NCI-H2107 (cell line): Measurements from ENCODE around the gene ARRDC1.

ENCODE experiments used
- DNase-seq: peaks from one replicate; lab custom pipeline; 2025; lab: John Stamatoyannopoulos, UW

The ARRDC1 gene

DNA sequence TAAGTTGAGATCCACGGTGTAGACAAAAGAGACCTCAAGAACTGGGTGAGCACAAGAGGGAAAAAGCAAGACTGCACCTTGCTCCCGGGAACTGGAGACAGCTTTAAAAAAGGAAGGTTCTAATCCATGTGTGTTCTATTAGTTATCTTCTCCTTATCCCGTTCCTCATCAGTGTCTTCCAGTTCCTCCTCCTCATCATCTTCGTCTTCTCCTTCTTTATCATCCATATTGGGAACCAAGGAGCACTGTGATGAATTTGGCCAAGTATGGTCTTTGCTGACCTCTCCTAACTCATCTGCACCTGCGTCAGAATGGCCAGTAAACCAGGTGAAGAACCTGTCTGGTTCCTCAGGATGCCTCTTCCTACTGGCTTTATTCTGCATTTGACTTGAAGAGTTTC lies 35.4 kb downstream of the ARRDC1 start:
- DNase-seq, result no peak

DNA sequence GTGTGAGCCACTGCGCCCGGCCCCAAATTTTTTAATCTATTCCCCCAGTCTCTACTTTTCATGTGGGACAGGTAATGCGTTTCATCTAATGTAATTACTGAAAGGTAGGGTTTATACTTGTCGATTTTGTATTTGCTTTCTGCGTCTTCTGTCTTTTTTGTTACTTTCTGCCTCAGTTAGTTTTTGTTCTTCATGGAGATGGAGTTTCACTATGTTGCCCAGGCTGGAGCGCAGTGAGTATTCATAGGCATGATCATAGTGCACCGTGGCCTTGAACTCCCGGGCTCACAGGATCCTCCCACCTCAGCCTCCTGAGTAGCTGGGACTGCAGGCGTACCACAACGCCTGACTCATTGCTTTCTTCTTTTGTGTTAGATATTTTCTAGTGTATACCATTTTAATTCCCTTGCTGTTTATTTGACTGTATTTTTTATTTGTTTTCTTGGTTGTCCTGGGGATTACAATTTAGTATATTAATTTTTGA lies 36.7 kb downstream of the ARRDC1 start:
- no peak for DNase-seq

DNA sequence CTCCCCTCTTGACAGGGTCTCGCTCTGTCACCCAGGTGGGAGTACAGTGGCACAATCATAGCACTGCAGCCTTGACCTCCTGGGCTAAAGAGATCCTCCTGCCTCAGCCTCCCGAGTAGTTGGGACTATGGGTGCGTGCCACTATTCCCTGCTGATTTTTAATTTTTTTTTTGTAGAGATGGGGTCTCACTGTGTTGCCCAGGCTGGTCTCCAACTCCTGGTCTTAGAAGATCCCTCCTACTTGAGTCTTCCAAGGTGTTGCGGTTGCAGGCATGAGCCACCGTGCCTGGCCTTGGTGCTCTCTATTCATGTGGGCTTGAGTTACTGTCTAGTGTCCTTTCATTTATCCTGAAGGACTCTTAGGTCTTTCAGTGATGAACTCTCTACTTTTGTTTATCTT lies 37.4 kb downstream of the ARRDC1 start:
- no peak for DNase-seq

DNA sequence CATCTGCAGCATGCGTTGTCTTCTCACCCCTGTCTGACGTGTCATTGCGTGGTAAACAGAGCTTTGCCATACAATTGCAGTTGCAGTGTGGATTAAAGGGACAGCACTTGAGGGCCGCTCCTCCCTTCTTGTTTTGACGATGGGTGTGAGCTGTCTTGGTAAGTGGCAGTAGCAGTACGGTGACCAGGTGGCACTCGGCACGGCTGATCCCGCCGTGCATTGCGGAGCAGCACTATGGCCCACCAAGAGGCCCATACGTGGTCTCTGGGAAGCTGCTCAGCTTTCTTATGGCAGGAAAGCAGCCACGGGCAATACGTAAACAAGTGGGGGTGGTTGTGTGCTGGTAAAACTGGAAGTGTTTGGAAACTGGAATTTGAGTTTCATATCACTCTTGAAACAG lies 38.4 kb downstream of the ARRDC1 start:
- DNase-seq, result no peak

DNA sequence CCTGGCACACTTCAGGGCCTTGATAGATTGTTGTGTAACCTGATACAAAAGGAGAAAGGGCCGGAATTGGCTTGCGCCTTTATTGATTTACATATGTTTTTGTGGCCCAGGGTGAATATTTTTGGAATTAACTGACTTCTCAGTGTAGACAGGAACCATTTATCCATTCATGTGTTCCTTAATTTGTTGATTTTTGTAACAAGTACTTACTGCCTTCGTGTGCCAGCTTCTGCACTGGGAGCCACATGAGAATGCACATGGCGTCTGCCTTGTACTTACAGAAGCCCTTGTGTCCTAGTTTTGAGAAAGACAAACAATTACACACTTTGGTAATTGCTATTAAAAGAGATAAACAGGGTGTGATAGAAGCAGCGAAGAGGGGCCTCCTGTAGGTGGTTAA lies 39.7 kb downstream of the ARRDC1 start:
- DNase-seq, result no peak

DNA sequence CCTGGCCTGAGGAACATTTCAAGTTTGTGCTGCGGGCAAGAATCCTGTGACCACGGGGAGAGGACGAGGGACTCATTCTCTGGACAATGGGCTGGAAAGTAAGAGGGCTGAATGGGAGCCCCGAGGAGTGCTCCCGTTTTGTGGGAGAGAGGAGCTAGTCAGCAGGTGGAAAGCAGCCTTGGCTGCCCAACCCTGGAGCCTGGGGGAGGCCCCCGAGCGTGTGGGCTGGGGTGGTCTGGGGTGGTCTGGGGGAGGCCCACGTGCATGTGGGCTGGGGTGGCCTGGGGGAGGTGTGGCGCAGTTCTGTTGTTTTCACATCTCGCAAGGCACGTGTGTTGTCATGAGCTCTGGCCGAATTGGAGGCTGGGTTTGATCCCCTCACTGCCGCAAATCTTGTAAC lies 40.9 kb downstream of the ARRDC1 start:
- DNase-seq, result no peak

DNA sequence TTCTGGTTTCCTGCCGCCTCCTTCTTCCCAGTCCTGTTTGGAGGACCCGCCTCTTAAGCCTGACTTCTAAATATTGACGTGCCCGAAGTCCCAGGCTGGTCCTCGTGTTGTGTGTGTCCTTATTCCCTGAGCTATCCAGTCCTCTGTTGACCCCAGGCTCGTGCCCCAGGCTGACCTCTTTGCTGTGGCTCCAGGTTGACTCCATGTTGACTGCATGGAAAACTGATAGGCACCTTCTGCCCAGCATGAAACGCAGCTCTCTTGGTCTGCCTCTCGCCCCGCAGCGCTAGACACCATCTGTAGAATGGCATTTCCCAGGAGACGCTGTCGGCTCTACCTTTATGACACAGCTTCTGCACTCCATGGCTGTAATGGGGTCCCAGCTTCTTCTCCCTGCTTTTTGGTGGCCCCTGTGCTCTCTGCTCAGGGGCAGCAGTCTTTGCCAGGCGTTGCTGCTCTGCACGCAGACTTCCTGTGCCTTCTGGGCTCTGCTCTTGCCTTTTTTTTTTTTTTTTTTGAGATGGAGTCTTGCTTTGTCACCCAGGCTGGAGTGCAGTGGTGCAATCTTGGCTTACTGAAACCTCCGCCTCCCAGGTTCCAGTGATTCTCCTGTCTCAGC lies 41.7 kb downstream of the ARRDC1 start:
- DNase-seq, result no peak

DNA sequence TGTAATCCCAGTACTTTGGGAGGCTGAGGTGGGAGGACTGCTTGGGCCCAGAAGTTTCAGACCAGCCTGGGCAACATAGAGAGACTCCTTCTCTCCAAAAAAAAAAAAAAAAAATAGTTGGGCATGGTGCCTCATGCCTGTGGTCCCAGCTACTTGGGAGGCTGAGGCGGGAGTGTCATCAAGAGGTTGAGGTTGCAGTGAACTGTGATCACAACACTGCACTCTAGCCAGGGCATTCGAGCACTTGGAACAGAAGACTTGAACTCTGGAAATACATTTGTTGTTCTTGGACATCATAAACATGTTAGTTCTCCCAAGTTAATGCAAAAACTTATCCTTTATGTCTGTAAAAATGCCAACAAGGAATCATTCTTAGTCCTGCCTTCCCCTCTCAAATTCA lies 42.9 kb downstream of the ARRDC1 start:
- DNase-seq, result no peak

DNA sequence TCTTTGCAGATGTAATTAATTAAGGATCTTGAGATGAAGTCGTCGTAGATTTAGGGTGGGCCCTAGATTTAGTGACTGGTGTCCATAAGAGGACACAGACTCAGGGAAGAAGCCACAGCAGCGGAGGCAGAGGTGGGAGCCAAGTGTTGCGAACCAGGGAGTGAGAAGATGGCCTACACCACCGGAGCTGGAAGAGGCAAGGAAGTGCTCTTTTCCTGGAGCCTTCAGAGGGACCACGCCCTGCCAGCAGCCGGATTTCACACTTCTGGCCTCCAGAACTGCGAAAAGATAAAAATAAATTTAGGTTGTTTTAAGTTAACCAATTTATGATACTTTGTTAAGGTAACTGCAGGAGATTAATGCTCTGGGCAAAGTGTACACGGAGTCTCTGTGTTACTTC lies 44.1 kb downstream of the ARRDC1 start:
- no peak for DNase-seq

DNA sequence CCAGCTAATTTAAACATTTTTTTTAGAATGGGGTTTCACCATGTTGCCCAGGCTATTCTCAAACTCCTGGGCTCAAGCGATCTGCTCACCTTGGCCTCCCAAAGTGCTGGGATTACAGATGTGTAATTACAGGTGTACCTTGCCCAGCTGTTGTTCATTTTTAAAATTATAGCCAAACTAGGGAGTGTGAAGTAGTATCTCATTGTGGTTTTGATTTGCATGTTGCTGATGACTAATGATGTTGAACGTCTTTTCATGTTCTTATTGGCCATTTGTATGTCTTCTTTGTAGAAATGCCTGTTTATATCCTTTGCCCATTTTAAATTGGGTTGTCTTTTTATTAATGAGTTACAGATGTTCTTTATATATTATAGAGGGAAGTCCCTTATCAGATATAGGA lies 44.8 kb downstream of the ARRDC1 start:
- DNase-seq, result no peak

DNA sequence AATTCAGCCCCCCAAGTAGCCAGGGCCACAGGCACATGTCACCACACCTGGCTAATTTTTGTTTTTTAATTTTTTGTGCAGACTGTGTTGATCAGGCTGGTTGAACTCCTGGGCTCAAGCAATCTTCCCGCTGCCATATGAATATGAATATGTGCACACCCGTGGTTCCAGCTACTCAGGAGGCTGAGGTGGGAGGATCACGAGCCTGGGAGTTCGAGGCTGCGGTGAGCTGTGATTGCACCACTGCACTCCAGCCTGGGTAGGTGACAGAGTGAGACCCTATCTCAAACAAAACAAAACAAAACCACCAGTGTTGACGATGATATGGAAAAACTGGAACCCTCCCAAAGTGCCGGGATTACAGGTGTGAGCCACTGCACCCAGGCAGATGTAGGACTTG lies 45.3 kb downstream of the ARRDC1 start:
- DNase-seq, result no peak

DNA sequence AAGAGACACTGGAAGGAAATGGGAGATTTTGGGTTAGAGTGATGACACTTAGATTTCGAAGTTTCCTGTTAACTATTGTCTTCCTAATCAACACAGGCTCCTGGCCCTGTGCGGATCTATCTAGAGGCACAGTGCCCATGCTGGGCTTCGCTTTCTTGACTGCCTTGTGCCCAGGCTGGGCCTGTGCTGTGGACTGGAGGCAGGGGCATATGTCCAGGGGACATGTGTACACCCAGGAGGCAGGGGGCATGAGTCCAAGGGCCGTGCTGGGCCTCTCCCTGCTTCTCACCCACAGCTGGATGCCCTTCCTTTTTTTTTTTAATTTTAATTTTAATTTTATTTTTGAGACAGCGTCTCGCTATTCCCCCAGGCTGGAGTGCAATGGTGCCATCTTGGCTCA lies 50.9 kb downstream of the ARRDC1 start:
- DNase-seq, result no peak

DNA sequence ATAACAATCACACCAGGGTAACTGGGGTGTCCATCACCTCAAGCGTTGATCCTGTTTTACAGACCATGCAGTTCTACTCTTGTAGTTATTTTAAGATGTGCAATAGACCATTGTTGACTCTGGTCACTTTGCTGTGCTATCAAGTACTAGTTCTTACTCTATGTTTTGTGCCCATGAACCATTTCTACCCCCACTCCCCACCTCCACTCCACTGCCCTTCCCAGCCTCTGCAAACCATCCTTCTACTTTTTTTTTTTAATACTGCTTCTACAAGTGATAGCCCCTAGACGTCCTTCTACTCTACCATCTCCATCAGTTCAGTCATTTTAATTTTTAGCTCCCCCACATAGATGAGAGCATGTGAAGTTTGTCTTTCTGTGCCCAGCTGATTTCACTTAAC lies 52.1 kb downstream of the ARRDC1 start:
- DNase-seq, result no peak

DNA sequence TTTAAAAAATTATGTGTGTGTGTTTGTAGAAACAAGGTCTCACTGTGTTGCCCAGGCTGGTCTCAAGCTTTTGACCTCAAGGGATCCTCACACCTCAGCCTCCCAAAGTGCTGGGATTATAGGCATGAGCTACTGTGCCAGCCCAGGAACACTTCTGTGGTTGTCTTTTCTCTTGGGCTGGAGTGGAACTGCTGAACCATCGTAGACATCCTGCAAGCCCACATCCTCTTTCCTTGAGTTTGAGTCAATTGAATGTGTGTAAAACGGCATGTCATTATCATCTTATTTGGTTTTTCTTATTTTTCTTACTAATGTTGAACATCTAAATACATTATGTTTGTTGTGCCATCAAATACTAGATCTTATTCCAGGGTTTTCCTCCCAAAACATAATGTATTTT lies 53.3 kb downstream of the ARRDC1 start:
- DNase-seq, result no peak

DNA sequence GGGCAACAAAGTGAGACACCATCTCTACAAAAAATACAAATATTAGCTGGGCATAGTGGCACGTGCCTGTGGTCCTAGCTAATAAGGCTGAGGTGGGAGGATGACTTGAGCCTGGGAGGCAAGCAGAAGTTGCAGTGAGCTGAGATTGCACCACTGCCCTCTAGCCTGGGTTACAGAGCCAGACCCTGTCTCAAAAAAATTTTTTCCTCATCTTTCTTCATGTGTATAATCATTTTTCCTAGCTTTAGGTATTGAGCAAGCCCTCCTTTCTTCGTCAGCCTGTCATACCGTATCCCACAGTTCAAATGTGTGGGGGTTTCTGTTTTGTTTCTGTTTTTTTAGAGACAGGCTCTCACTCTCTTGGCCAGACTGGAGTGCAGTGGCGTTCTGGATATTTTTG lies 54.7 kb downstream of the ARRDC1 start:
- DNase-seq, result no peak

DNA sequence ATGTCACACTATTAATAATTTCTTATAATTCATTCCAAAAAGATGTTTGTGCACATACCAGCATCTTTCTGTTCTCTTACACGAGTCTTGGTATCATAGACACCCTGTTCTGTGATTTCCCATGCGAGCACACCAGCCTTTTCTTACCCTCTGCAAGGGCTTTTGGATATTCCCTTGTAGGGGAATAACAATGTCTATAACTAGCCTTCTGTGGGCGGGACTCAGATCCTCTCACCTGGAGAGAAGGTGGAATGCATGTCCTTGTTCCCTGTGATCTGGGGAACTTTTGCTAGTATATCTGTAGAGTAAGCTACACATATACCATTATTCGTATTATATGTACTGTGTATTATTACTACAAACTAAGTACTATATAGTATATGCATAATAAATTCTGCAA lies 58.1 kb downstream of the ARRDC1 start:
- DNase-seq, result no peak

DNA sequence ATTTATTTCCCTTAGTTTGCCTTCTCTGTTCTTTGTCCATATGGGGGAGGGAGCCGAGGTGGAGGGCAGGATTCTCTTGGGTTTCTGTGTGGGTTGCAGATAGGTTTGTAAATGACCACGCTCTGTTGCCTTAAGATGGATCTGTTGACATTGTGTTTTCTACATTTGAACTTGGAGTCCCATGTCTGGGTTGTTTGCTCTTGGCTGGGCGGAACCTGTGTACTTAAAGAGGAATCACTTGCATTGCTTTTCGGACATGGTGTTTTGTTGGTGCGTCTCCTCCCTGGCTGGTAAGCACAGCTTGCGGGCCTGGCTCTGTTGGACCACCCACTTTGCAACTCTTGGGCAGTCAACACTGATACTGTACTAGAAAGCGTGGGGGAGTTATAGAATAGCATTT lies 59.2 kb downstream of the ARRDC1 start:
- DNase-seq, result no peak
